LNCAP (cell line): Measurements from ENCODE around the gene TSPYL4.

Source experiments
- CTCF ChIP-seq: fragments of 450-650 bp; IDR thresholded peaks from 2 replicates; pipeline ENCODE4 v1.5.1; 2017; ENCODE audit warnings: mild to moderate bottlenecking

TSPYL4 gene

GRCh38 chr6:116218866-116219265, 35.0 kb downstream of the TSPYL4 start:
- TF ChIP-seq CTCF, result no peak

DNA sequence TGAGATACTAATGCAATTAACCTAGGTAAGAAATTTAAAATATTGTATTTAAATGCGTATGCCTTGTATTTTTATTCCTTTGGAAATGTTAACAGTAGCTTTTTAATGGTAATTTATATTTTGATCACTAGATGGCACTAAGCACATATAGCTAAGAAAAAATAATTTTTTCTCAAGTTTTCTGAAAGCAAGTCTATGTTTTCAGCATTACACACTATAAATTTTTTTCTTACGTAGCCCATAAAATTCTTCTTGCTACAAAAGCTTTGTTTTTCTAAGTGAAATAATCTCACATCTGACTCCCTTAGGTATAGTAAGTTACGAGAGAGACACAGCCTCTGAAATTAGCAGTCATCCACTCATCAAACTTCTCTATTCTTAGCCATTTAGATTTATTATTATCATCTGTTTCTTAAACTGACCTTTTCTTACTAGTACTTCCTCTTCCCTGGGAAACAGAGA, 35.7 kb downstream of the TSPYL4 start:
- peak; percentile 64 for TF ChIP-seq CTCF

DNA sequence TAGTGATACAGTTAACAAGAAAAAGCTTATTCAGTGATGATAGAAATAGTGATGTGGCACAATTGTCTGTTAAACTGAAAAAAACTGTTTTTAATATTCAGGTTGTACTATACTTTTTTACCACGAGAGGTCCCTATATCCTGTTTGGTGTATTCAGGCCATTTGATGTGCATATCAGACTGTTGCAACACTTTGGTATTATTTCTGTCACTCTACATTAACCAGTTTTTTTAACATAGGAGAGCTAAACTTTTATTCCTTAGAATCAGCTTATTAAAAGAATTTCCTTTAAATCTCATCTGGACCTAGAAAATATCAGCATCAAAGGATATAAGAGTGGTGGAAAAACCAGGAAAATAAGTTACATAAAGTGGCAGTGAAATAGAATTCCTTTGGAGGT, 36.8 kb downstream of the TSPYL4 start:
- peak; percentile 52; the same call in 1 of the 2 replicates for TF ChIP-seq CTCF

GRCh38 chr6:116215414-116215813, 38.5 kb downstream of the TSPYL4 start:
- no peak for TF ChIP-seq CTCF

- no peak for TF ChIP-seq CTCF
These were observed 39.2 kb downstream of the TSPYL4 start for GRCh38 chr6:116214681-116215080.

DNA sequence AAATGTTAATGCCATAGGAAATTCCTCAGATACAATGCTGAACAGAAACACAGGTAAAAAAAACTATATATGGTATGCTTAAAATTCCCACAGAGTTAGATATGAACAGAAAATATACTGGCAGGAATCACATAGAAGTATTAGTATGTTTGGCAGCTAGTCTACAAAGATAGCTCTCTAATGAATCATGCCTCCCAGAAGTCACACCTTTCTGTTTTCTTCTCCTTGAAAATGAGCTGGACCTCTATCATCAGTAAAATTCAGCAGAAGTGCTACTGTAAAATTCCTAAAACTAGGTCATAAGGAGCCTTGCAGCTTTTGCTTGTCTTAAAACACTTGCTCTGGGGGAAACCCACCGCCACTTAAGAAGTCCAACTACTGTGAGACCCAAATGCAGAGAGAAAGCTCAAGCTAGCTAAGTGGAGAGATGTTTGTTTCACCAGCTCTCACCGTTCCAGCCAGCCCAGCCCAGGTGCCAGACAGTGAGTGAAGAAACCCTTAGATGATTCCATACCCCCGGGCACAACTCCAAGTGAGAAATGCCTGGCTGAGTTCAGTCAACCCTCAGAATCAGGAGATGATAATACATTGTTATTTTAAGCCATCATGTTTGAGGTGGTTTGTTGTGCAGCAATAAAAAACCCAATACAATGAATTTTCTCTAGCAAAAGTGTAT, 43.0 kb downstream of the TSPYL4 start:
- TF ChIP-seq CTCF, result no peak

- TF ChIP-seq CTCF, result no peak
These were observed 43.6 kb downstream of the TSPYL4 start for GRCh38 chr6:116210316-116210715.
